Sigmoid colon (tissue), 7 donors: Measurements from ENCODE around the gene ATF6. TPM values are rescaled to one million over a fixed set of nuclear protein-coding genes. Genes with fewer than 3 reads are reported as not detected.

Experiments used
- DNase-seq: peaks from one replicate; pipeline ENCODE4 v3.0.0-alpha.2; 2019
- H3K27ac ChIP-seq, 4 donors: fragments of 200-600 bp; sonication (generic); one replicate each; pipeline ENCODE4 v1.5.1; 2016 to 2019; ENCODE audit warnings: mild to moderate bottlenecking in 1 of 4
- H3K27me3 ChIP-seq, 3 donors: fragments of 200-600 bp; sonication (generic); one replicate each; pipeline ENCODE4 v1.5.1; 2019; ENCODE audit warnings: mild to moderate bottlenecking in 1 of 3
- H3K36me3 ChIP-seq, 4 donors: fragments of 200-600 bp; sonication (generic); one replicate each; pipeline ENCODE4 v1.5.1; 2016 to 2019
- H3K4me1 ChIP-seq, 4 donors: fragments of 200-600 bp; sonication (generic); one replicate each; pipeline ENCODE4 v1.5.1; 2017 to 2019
- H3K4me3 ChIP-seq, 4 donors: fragments of 200-600 bp; sonication (generic); one replicate each; pipeline ENCODE4 v1.5.1; 2017 to 2019; ENCODE audit warnings: mild to moderate bottlenecking in 2 of 4, moderate library complexity in 1 of 4
- H3K9me3 ChIP-seq, 4 donors: fragments of 200-600 bp in 3 of 4; sonication (generic) in 3 of 4; one replicate each; pipeline versions ENCODE4 v1.5.1 to v1.6.1; 2013 to 2019
- CTCF ChIP-seq, 4 experiments: fragments of 450-650 bp in 3 of 4; fragments of 200-600 bp in 1 of 4; IDR thresholded peaks; one replicate each; pipeline ENCODE4 v1.5.1; 2016 to 2019; ENCODE audit warnings: antibody characterized with exemption in 4 of 4, mild to moderate bottlenecking in 3 of 4, moderate library complexity in 2 of 4
- EP300 ChIP-seq, 4 donors: sonication (generic); formaldehyde crosslinking; IDR thresholded peaks; one replicate each; pipeline ENCODE4 v1.6.1; 2017; ENCODE audit warnings: antibody characterized with exemption in 4 of 4
- POLR2A ChIP-seq, 2 donors: fragments of 450-650 bp; IDR thresholded peaks; one replicate each; pipeline ENCODE4 v1.6.1; 2016; ENCODE audit warnings: antibody characterized with exemption in 2 of 2, mild to moderate bottlenecking in 2 of 2, moderate library complexity in 2 of 2
- POLR2AphosphoS5 ChIP-seq, 4 donors: sonication (generic); formaldehyde crosslinking; IDR thresholded peaks; one replicate each; pipeline ENCODE4 v1.6.1; 2017; ENCODE audit warnings: antibody characterized with exemption in 4 of 4
- WGBS, 2 donors: extraction: QIAGEN DNeasy Blood & Tissue Kit; methylation state at CpG; one replicate each; pipeline ENCODE4 v1.1.7; 2013; 5-methylcytosine and 5-hydroxymethylcytosine counted together
- intact Hi-C: fragments of 100-400 bp; cut with DNase I; formaldehyde crosslinking; loops from one replicate; pipeline ENCODE4 v1.15.1; 2023
- polyA plus RNA-seq, 3 donors: library from polyadenylated mRNA; stranded (reverse); fragments of 200-250 nt; gene quantifications; one replicate each; pipeline ENCODE4 v1.2.3, GENCODE V29; 2013
- total RNA-seq, 4 donors: library from RNA; depleted of rRNA; stranded (reverse); fragments of >200 nt; gene quantifications; one replicate each; pipeline ENCODE4 v1.1.0, GENCODE V29; 2016
- donor health status: healthy with polysubstance abuse.
- donor health status: Bipolar disorder and iron deficiency.
- donor health status: healthy.

Gene ATF6
- total and polyA plus RNA-seq, 7 donors = 2.3 to 28.1 (median 26.3) TPM

- Histone ChIP-seq H3K4me1 (peaks cover 0 to 10% (median 0%) of the 10 kb centered on the region in 4 donors), H3K9me3 (no peaks in the 10 kb centered on the region), H3K27me3 (no peaks in the 10 kb centered on the region), H3K27ac (no peak overlapping the region), H3K36me3 (peaks cover 0 to 40% (median 1%) of the 10 kb centered on the region in 4 donors), H3K4me3 (no peak overlapping the region)
- 91 to 95% methylated on average over 2 of the region's 2 CpGs for WGBS, 2 donors
- DNase-seq = no peak
- intact Hi-C loops = no loop called here
- TF ChIP-seq EP300 (IDR thresholded peaks at IDR 0.05) (no peak), POLR2A (IDR thresholded peaks at IDR 0.05) (no peak), CTCF (IDR thresholded peaks at IDR 0.05) (no peak), POLR2AphosphoS5 (IDR thresholded peaks at IDR 0.05) (no peak)
Measured at GRCh38 chr1:161915978-161916377, 149.9 kb downstream of the ATF6 start.

- Histone ChIP-seq H3K27me3 (no peaks in the 10 kb centered on the region), H3K4me3 (no peak overlapping the region), H3K4me1 (peaks cover 0 to 25% (median 11%) of the 10 kb centered on the region in 4 donors), H3K27ac (no peak overlapping the region), H3K36me3 (peaks cover 0 to 21% (median 0%) of the 10 kb centered on the region in 4 donors), H3K9me3 (no peaks in the 10 kb centered on the region)
- no peak for DNase-seq
- no peak for TF ChIP-seq EP300 (IDR thresholded peaks at IDR 0.05)
- no peak for TF ChIP-seq POLR2A (IDR thresholded peaks at IDR 0.05)
- no peak for TF ChIP-seq POLR2AphosphoS5 (IDR thresholded peaks at IDR 0.05)
- no peak for TF ChIP-seq CTCF (IDR thresholded peaks at IDR 0.05)
- intact Hi-C loops = no loop called here
Measured at GRCh38 chr1:161919229-161919628, 153.1 kb downstream of the ATF6 start.

- H3K36me3 ChIP-seq = no peaks in the 10 kb centered on the region
- H3K27me3 ChIP-seq = no peaks in the 10 kb centered on the region
- peaks cover 0 to 25% (median 11%) of the 10 kb centered on the region in 4 donors for H3K4me1 ChIP-seq
- intact Hi-C loops = loop anchor here (1.0 kb wide), 1 partner anchor 22 kb away; no protein-coding TSS in a partner anchor
- H3K27ac ChIP-seq = peak overlapping the region in 2 of 4 donors; percentile 46 to 52
- 89 to 96% methylated on average over 1 of the region's 1 CpG for WGBS, 2 donors
- no peak for TF ChIP-seq EP300 (IDR thresholded peaks at IDR 0.05)
- TF ChIP-seq POLR2AphosphoS5 (IDR thresholded peaks at IDR 0.05) = no peak
- no peak for TF ChIP-seq POLR2A (IDR thresholded peaks at IDR 0.05)
- TF ChIP-seq CTCF (IDR thresholded peaks at IDR 0.05) = no peak
- no peaks in the 10 kb centered on the region for H3K9me3 ChIP-seq
- no peak for DNase-seq
- no peak overlapping the region for H3K4me3 ChIP-seq
Measured at GRCh38 chr1:161921491-161921890, 155.4 kb downstream of the ATF6 start.

- 85 to 88% methylated on average over 1 of the region's 1 CpG for WGBS, 2 donors
- DNase-seq = no peak
- intact Hi-C loops = loop anchor here (1.0 kb wide), 1 partner anchor 23 kb away; no protein-coding TSS in a partner anchor
- TF ChIP-seq POLR2AphosphoS5 (IDR thresholded peaks at IDR 0.05) = no peak
- no peak for TF ChIP-seq CTCF (IDR thresholded peaks at IDR 0.05)
- Histone ChIP-seq H3K36me3 (no peaks in the 10 kb centered on the region), H3K9me3 (no peaks in the 10 kb centered on the region), H3K27me3 (no peaks in the 10 kb centered on the region), H3K27ac (peak overlapping the region in 2 of 4 donors; percentile 46 to 52), H3K4me3 (no peak overlapping the region), H3K4me1 (peaks cover 0 to 25% (median 11%) of the 10 kb centered on the region in 4 donors)
Measured at GRCh38 chr1:161921990-161922389, 155.9 kb downstream of the ATF6 start.

- peak in 1 of 4 donors; percentile 15 for TF ChIP-seq POLR2AphosphoS5 (IDR thresholded peaks at IDR 0.05)
- no peak for TF ChIP-seq CTCF (IDR thresholded peaks at IDR 0.05)
- Histone ChIP-seq H3K4me3 (no peak overlapping the region), H3K4me1 (peaks cover 0 to 35% (median 17%) of the 10 kb centered on the region in 4 donors), H3K36me3 (no peaks in the 10 kb centered on the region), H3K9me3 (no peaks in the 10 kb centered on the region), H3K27ac (peak overlapping the region in 1 of 4 donors; percentile 40), H3K27me3 (no peaks in the 10 kb centered on the region)
- DNase-seq = no peak
- intact Hi-C loops = no loop called here
- WGBS, 2 donors = 88 to 91% methylated on average over 2 of the region's 2 CpGs
Measured at GRCh38 chr1:161928056-161928455, 161.9 kb downstream of the ATF6 start.
